Measurements from ENCODE around the gene GADD45A. TPM values are rescaled to one million over a fixed set of nuclear protein-coding genes. Genes with fewer than 3 reads are reported as not detected.

Gene GADD45A
- total RNA-seq, 1 donor from 2014 or later, result 66.0 TPM

DNA sequence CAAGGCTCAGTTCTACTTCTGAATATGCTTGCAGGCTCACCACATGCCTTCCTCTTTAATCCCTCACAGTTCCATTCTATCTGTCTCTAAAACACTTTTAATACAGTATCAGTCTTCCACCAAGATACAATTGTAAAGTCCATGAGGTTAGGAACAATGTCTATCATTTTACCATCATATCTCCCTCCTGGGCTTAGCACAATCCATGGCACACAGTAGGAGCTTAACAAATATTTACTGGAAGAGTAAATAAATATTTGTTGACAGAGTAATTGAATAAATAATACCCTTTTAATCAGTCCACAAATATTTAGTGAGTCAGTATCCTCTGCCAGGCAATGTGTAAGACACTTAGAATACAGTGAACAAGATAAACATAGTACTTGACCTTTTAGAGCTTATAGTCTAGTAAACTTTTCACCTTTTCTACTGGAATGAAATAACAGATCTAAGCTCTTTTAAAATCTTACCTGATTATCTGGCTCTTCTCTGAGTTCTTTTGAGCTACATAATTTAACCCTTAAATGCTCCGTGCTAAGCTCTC is 12.7 kb upstream of the GADD45A start:
- TF ChIP-seq, protein P1, sequence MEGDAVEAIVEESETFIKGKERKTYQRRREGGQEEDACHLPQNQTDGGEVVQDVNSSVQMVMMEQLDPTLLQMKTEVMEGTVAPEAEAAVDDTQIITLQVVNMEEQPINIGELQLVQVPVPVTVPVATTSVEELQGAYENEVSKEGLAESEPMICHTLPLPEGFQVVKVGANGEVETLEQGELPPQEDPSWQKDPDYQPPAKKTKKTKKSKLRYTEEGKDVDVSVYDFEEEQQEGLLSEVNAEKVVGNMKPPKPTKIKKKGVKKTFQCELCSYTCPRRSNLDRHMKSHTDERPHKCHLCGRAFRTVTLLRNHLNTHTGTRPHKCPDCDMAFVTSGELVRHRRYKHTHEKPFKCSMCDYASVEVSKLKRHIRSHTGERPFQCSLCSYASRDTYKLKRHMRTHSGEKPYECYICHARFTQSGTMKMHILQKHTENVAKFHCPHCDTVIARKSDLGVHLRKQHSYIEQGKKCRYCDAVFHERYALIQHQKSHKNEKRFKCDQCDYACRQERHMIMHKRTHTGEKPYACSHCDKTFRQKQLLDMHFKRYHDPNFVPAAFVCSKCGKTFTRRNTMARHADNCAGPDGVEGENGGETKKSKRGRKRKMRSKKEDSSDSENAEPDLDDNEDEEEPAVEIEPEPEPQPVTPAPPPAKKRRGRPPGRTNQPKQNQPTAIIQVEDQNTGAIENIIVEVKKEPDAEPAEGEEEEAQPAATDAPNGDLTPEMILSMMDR (conservative IDR thresholded peaks at IDR 0.05), result no peak
- no peaks in the 10 kb centered on the region for H3K27me3 Mint-ChIP-seq

DNA sequence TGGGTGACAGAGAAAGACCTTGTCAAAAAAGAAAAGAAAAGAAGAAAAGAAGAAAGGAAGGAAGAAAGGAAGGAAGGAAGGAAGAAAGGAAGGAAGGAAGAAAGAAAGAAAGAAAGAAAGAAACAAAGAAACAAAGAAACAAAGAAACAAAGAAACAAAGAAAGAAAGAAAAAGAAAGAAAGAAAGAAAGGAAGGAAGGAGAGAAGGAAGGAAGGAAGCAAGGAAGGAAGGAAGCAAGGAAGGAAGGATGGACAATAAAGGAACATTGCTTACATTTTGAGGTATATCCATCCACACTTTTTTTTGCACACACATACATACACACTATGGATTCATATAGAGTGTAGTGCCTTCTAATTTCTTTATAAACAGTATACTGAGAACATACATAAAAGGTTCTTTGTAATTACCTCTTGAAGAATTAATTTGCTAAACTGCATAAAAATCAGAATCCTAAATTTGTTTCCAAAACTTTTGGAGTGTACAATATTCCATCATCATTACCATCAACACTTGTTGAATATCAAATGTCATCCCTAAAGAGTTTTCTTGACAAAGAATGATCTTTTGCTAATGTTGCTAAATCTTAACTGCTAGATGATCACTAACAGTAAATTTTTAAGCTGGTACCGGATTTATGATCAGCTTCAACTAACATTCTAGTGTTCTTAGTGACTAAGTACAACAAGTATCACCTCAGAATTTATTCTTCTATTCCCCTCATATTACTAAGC is 11.4 kb upstream of the GADD45A start:
- no peak for DNase-seq (ENCODE audit: extremely low spot score, unreplicated experiment)
- Mint-ChIP-seq H3K4me1 (ENCODE audit: unreplicated experiment) (peaks cover 14% of the 10 kb centered on the region), H3K36me3 (no peaks in the 10 kb centered on the region), H3K27me3 (no peaks in the 10 kb centered on the region), H3K4me3 (no peak overlapping the region), H3K27ac (no peak overlapping the region), H3K9me3 (peaks cover 5% of the 10 kb centered on the region)
- TF ChIP-seq, protein P1 (conservative IDR thresholded peaks at IDR 0.05), result no peak

More for the DNA sequence above, 12.7 kb upstream of the GADD45A start:
- Mint-ChIP-seq H3K9me3 (peaks cover 5% of the 10 kb centered on the region), H3K4me1 (ENCODE audit: unreplicated experiment) (peaks cover 14% of the 10 kb centered on the region), H3K27ac (no peak overlapping the region), H3K4me3 (no peak overlapping the region), H3K36me3 (no peaks in the 10 kb centered on the region)
- no peak for DNase-seq (ENCODE audit: extremely low spot score, unreplicated experiment)

DNA sequence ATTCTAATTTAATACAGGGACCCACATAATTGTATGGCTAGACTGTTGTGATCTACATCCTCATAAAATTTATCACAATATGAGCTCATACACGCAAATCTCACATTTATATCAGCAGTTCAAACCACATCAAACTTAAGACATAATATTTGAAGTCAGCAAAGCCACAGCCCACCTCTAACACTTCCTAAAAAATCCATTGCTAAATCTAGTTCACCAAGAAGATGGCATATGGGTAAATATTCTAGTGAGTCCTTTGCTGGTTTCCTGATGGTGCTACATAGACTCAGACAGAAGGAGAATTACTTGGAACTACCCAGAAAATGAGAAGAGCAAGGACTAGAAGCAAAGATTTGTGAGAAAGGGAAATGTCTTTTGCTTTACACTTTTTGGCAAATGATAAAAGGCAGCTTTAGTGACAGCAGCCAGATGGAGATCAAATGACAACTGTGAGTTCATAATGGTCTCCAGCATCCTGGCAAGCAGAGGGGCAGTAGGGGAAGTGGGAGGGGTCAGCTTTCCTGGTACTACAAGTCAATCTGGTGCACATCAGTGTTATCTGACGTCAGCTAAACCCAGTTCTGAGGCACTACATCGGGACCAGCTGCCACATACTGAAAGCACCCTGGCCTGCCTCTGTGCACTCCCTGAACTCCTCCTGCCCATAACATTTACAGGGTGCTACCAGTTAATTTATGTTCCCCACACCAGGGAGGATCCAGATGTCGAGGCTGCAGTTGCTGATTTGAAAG is 10.6 kb upstream of the GADD45A start:
- Mint-ChIP-seq H3K27me3 (no peaks in the 10 kb centered on the region), H3K4me3 (no peak overlapping the region), H3K36me3 (no peaks in the 10 kb centered on the region), H3K4me1 (ENCODE audit: unreplicated experiment) (peaks cover 14% of the 10 kb centered on the region), H3K27ac (peak overlapping the region; percentile 72), H3K9me3 (peaks cover 5% of the 10 kb centered on the region)
- no peak for DNase-seq (ENCODE audit: extremely low spot score, unreplicated experiment)
- TF ChIP-seq, protein P1 (conservative IDR thresholded peaks at IDR 0.05), result no peak

DNA sequence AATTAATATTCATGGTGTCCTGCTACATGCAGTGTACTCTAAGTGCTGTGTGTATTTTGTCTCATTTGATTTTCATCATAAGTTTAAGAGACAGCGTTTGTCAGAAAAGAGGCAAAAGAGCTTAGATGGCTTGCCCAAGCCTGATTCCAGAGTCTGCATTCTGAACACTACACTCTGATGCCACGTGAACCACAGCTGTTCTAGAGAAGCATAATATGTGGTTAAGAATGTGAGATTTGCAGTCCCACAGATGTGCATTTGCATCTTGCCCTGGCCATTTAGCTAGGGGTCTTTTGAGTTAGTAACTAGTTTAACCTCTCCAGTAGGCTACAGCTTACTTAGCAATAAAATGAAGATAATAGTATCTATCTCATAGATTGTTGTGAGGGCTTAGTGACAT is 9.2 kb upstream of the GADD45A start:
- Mint-ChIP-seq H3K4me1 (ENCODE audit: unreplicated experiment) (peaks cover 14% of the 10 kb centered on the region), H3K27ac (no peak overlapping the region), H3K27me3 (no peaks in the 10 kb centered on the region), H3K36me3 (no peaks in the 10 kb centered on the region), H3K4me3 (no peak overlapping the region), H3K9me3 (peaks cover 2% of the 10 kb centered on the region)
- DNase-seq (ENCODE audit: extremely low spot score, unreplicated experiment), result no peak
- TF ChIP-seq, protein P1 (conservative IDR thresholded peaks at IDR 0.05), result no peak

DNA sequence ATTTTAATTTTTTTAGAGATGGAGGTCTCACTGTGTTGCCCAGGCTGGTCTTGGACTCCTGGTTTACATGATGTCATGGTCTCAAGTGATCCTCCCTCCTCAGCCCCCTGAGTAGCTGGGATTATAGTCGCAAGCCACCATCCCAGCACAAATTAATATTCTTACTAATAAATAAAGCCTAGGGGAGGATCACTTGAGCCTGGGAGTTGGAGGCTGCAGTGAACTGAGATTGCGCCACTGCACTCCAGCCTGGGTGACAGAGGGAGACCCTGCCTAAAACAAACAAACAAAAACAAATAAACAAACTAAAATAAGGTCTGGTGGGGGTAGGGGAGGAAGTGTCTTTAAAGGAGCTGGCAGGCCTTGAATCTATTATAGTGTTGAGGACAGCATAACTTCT is 8.7 kb upstream of the GADD45A start:
- Mint-ChIP-seq H3K4me3 (no peak overlapping the region), H3K27me3 (no peaks in the 10 kb centered on the region), H3K27ac (no peak overlapping the region), H3K36me3 (no peaks in the 10 kb centered on the region), H3K9me3 (no peaks in the 10 kb centered on the region), H3K4me1 (ENCODE audit: unreplicated experiment) (peaks cover 14% of the 10 kb centered on the region)
- TF ChIP-seq, protein P1 (conservative IDR thresholded peaks at IDR 0.05), result no peak
- no peak for DNase-seq (ENCODE audit: extremely low spot score, unreplicated experiment)

Measured in type B pancreatic cell (in vitro differentiated cells).